Osteoblast (primary cell): Measurements from ENCODE around the gene LRRK1. TPM values are rescaled to one million over a fixed set of nuclear protein-coding genes. Genes with fewer than 3 reads are reported as not detected.

Source experiments
- DNase-seq: peaks from one replicate; pipeline ENCODE4 v3.0.0; 2011; ENCODE audit warnings: low spot score, mixed read lengths; ENCODE audit not compliant: insufficient read length; ENCODE audit errors: missing footprints
- H2AFZ ChIP-seq: 2 replicates; pipeline ENCODE4 v1.6.0; 2011; ENCODE audit warnings: mild to moderate bottlenecking, low read length
- H3K27ac ChIP-seq: 2 replicates; pipeline ENCODE4 v1.5.1; 2011; ENCODE audit warnings: mild to moderate bottlenecking, low read depth, low read length, moderate library complexity
- H3K27me3 ChIP-seq: 2 replicates; pipeline ENCODE4 v1.6.0; 2012; ENCODE audit warnings: mild to moderate bottlenecking, control low read depth, inconsistent platforms, low read length, moderate library complexity; ENCODE audit not compliant: insufficient read depth
- H3K36me3 ChIP-seq: 2 replicates; pipeline ENCODE4 v1.5.1; 2011; ENCODE audit warnings: mild to moderate bottlenecking, low read length, control low read depth, moderate library complexity; ENCODE audit not compliant: insufficient read depth
- H3K4me1 ChIP-seq: 2 replicates; pipeline ENCODE4 v1.5.1; 2011; ENCODE audit warnings: mild to moderate bottlenecking, low read length, control low read depth, moderate library complexity; ENCODE audit not compliant: insufficient read depth
- H3K4me2 ChIP-seq: 2 replicates; pipeline ENCODE4 v1.6.0; 2011; ENCODE audit warnings: mild to moderate bottlenecking, low read length; ENCODE audit not compliant: insufficient read depth
- H3K4me3 ChIP-seq: fragments of 200-600 bp; sonication (generic); 3 replicates; pipeline ENCODE4 v1.5.1; 2012; ENCODE audit warnings: mild to moderate bottlenecking, low read length, inconsistent platforms; ENCODE audit not compliant: insufficient read depth
- H3K79me2 ChIP-seq: 2 replicates; pipeline ENCODE4 v1.6.0; 2012; ENCODE audit warnings: mild to moderate bottlenecking, low read length, control low read depth, inconsistent platforms; ENCODE audit not compliant: insufficient read depth
- H3K9me3 ChIP-seq: 2 replicates; pipeline ENCODE4 v1.5.1; 2011; ENCODE audit warnings: low read depth, low read length, control low read depth
- H4K20me1 ChIP-seq: 2 replicates; pipeline ENCODE4 v1.6.0; 2012; ENCODE audit warnings: mild to moderate bottlenecking, low read length, control low read depth; ENCODE audit not compliant: insufficient read depth
- total RNA-seq: library from RNA; depleted of rRNA; stranded (reverse); fragments of >200 nt; gene quantifications from 2 replicates; pipeline ENCODE4 v1.2.3, GENCODE V29; 2012
- TF ChIP-seq, protein P1 (sequence below): IDR thresholded peaks from 2 replicates; pipeline ENCODE4 v1.5.1; 2011; ENCODE audit warnings: mild to moderate bottlenecking, low read depth, low read length, moderate library complexity; ENCODE audit errors: extremely low read depth

The LRRK1 gene
- total RNA-seq, 1 donor = 15.2 TPM

DNA sequence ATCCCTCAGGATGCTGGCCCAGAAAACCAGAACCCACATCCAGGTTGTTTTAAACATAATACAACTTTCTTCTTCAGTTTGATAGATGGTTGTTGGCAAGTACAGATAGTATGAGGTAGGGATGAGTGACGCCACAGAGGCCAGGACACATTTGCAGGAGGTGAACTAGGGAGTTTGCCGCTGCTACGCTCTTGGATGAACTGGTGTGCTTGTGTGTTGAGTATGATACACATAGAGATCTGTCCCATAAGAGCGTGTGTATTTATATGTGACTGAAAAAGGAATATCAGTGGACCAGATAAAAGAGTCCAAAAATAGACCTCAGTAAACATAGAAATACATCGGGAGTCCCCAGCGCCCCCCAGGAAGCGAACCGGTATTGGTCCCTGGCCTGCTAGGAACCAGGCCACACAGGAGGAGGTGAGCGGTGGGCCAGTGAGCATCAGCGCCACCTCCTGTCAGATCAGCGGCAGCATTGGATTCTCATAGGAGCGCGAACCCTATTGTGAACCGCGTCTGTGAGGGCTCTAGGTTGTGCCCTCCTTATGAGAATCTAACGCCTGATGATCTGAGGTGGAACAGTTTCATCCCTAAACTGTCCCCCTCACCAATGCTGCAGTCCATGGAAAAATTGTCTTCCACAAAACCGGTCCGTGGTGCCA is 98.1 kb downstream of the LRRK1 start:
- no peak for DNase-seq
- no peaks in the 10 kb centered on the region for H3K27me3 ChIP-seq
- H3K4me2 ChIP-seq = no peak overlapping the region
- no peak overlapping the region for H3K27ac ChIP-seq
- H4K20me1 ChIP-seq = no peaks in the 10 kb centered on the region
- no peak overlapping the region for H3K4me3 ChIP-seq
- no peaks in the 10 kb centered on the region for H3K4me1 ChIP-seq
- H3K79me2 ChIP-seq = no peaks in the 10 kb centered on the region
- H2AFZ ChIP-seq = no peak overlapping the region
- TF ChIP-seq, protein P1, sequence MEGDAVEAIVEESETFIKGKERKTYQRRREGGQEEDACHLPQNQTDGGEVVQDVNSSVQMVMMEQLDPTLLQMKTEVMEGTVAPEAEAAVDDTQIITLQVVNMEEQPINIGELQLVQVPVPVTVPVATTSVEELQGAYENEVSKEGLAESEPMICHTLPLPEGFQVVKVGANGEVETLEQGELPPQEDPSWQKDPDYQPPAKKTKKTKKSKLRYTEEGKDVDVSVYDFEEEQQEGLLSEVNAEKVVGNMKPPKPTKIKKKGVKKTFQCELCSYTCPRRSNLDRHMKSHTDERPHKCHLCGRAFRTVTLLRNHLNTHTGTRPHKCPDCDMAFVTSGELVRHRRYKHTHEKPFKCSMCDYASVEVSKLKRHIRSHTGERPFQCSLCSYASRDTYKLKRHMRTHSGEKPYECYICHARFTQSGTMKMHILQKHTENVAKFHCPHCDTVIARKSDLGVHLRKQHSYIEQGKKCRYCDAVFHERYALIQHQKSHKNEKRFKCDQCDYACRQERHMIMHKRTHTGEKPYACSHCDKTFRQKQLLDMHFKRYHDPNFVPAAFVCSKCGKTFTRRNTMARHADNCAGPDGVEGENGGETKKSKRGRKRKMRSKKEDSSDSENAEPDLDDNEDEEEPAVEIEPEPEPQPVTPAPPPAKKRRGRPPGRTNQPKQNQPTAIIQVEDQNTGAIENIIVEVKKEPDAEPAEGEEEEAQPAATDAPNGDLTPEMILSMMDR = peak; percentile 28
- H3K9me3 ChIP-seq = no peaks in the 10 kb centered on the region
- H3K36me3 ChIP-seq = peaks cover 36% of the 10 kb centered on the region

DNA sequence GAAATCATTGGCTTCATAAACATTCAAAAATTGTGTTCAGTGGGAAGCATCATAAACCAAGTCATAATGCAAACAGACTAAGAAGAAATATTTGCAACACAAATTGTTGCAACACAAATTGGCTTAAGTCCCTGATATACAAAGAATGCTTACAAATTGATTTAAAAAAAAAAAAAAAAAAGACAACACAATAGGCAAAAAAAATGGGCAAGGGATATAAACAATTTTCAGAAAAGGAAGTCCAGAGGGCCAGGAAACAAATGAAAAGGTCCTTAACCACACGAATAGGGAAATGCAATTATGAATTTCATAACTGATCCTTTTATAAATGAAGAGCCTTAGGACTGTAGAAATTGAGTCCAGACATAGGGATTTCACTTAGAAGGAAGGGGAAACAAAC is 98.9 kb downstream of the LRRK1 start:
- peaks cover 34% of the 10 kb centered on the region for H3K36me3 ChIP-seq
- no peak overlapping the region for H2AFZ ChIP-seq
- no peaks in the 10 kb centered on the region for H3K79me2 ChIP-seq
- no peaks in the 10 kb centered on the region for H3K9me3 ChIP-seq
- no peak overlapping the region for H3K4me2 ChIP-seq
- no peak for DNase-seq
- no peaks in the 10 kb centered on the region for H4K20me1 ChIP-seq
- no peaks in the 10 kb centered on the region for H3K4me1 ChIP-seq
- H3K27ac ChIP-seq = no peak overlapping the region
- H3K4me3 ChIP-seq = no peak overlapping the region
- no peaks in the 10 kb centered on the region for H3K27me3 ChIP-seq
- TF ChIP-seq, protein P1 = no peak

DNA sequence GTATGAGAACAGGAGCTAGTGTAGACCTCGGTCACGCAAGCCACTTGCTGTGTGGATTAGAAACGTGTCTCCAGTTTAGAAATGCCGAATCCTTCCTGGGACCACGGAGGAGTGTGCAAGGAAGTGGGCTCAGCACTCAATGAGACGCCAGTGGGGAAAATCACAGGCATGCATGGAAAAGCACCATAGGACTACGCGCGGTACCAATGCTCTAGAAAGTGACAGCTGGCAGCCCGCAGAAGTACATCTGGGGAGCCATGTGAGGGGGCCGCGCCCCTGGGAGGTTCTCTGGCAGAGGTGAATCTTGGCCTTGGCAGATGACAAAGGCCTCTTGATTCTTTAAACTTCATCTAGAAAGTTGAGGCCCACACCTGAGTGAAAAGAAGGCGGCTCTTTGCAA is 99.3 kb downstream of the LRRK1 start:
- Histone ChIP-seq H3K27me3 (no peaks in the 10 kb centered on the region), H3K36me3 (peaks cover 34% of the 10 kb centered on the region), H4K20me1 (no peaks in the 10 kb centered on the region), H3K27ac (no peak overlapping the region), H3K4me2 (no peak overlapping the region), H3K4me1 (no peaks in the 10 kb centered on the region), H3K4me3 (no peak overlapping the region), H3K9me3 (no peaks in the 10 kb centered on the region), H3K79me2 (no peaks in the 10 kb centered on the region), H2AFZ (no peak overlapping the region)
- TF ChIP-seq, protein P1 = no peak
- no peak for DNase-seq

DNA sequence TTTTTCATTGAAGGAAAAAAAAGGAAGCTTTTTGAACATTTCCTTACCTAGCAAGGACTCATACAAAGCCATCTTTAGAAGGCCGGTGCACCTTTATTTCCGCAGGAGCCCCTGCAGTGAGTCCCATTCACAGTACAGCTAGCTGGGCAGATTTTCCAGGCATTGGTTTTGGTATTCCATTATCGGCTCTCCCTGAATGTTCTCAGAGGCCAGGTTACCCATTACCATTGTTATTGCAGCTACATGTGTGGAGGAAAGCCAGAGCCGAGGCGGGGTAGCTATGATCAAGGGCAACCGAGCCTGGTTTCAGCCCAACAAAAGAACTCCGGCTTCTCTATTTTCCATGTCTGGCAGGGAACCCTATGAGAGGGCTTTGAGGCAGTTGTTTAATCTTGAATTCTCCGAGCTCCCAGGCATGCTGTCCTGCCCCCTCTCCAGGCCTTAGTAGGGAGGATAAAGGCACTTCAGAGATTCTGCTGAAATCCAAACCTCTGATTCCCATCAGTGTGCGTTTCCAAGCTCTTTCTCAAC is 100.3 kb downstream of the LRRK1 start:
- H3K4me2 ChIP-seq = no peak overlapping the region

More for the DNA sequence above, 100.3 kb downstream of the LRRK1 start:
- DNase-seq = no peak
- Histone ChIP-seq H2AFZ (no peak overlapping the region), H3K79me2 (no peaks in the 10 kb centered on the region), H4K20me1 (no peaks in the 10 kb centered on the region), H3K4me1 (no peaks in the 10 kb centered on the region), H3K9me3 (no peaks in the 10 kb centered on the region), H3K36me3 (peaks cover 27% of the 10 kb centered on the region), H3K27ac (no peak overlapping the region), H3K27me3 (no peaks in the 10 kb centered on the region), H3K4me3 (no peak overlapping the region)
- TF ChIP-seq, protein P1 = no peak
